Mesenchymal stem cell (in vitro differentiated cells and primary cell): ENCODE measurements around the gene AOPEP.

ENCODE experiments used
- DNase-seq: peaks from one replicate; pipeline ENCODE4 v3.0.0-alpha.2; 2013
- H2AFZ ChIP-seq: one replicate; pipeline ENCODE4 v1.6.1; 2013; ENCODE audit warnings: low read depth, mild to moderate bottlenecking, control low read depth, inconsistent platforms, low read length, moderate library complexity
- H2AK5ac ChIP-seq: 2 replicates; pipeline ENCODE4 v1.6.1; 2013; ENCODE audit warnings: low read length, moderate library complexity, mild to moderate bottlenecking, inconsistent platforms; ENCODE audit not compliant: severe bottlenecking
- H2BK120ac ChIP-seq: one replicate; pipeline ENCODE4 v1.6.1; 2013; ENCODE audit warnings: low read depth, mild to moderate bottlenecking, inconsistent platforms, low read length, moderate library complexity
- H2BK12ac ChIP-seq, 2 experiments: one replicate each; pipeline ENCODE4 v1.6.1; 2013; ENCODE audit warnings: inconsistent platforms in 2 of 2, low read length in 2 of 2, mild to moderate bottlenecking in 2 of 2, moderate library complexity in 2 of 2, control low read depth in 1 of 2
- H2BK15ac ChIP-seq: one replicate; pipeline ENCODE4 v1.6.1; 2013; ENCODE audit warnings: mild to moderate bottlenecking, low read depth, inconsistent platforms; ENCODE audit not compliant: poor library complexity, severe bottlenecking
- H2BK5ac ChIP-seq: 2 replicates; pipeline ENCODE4 v1.6.1; 2013; ENCODE audit warnings: low read depth, mild to moderate bottlenecking, low read length, control low read depth, inconsistent platforms; ENCODE audit not compliant: poor library complexity, severe bottlenecking
- H3K14ac ChIP-seq, 2 experiments: one replicate each; pipeline ENCODE4 v1.6.1; 2013; ENCODE audit warnings: inconsistent platforms in 2 of 2, low read length in 2 of 2, control low read depth in 1 of 2, mild to moderate bottlenecking in 1 of 2, moderate library complexity in 1 of 2
- H3K18ac ChIP-seq, 2 experiments: one replicate each; pipeline ENCODE4 v1.6.1; 2013; ENCODE audit warnings: inconsistent platforms in 2 of 2, low read length in 2 of 2, control low read depth in 1 of 2, low read depth in 1 of 2, mild to moderate bottlenecking in 1 of 2
- H3K23ac ChIP-seq, 2 experiments: one replicate each; pipeline ENCODE4 v1.6.1; 2013; ENCODE audit warnings: inconsistent platforms in 2 of 2, low read length in 2 of 2, mild to moderate bottlenecking in 2 of 2, moderate library complexity in 2 of 2, control low read depth in 1 of 2
- H3K27ac ChIP-seq: 2 replicates; pipeline ENCODE4 v1.5.1; 2013; ENCODE audit warnings: mild to moderate bottlenecking, moderate library complexity, low read length, control low read depth, inconsistent platforms; ENCODE audit not compliant: poor library complexity, severe bottlenecking
- H3K27me3 ChIP-seq, 2 experiments: 2 replicates each; pipeline versions ENCODE4 v1.6.1 to v1.7.0; 2013; ENCODE audit warnings: low read length in 2 of 2, mild to moderate bottlenecking in 2 of 2, moderate library complexity in 2 of 2, control low read depth in 1 of 2, inconsistent platforms in 1 of 2; ENCODE audit not compliant: control insufficient read depth in 1 of 2, insufficient read depth in 1 of 2
- H3K36me3 ChIP-seq, 2 experiments: 2 replicates each; pipeline versions ENCODE4 v1.6.1 to v1.7.0; 2013; ENCODE audit warnings: low read length in 2 of 2, control low read depth in 1 of 2, inconsistent platforms in 1 of 2, low read depth in 1 of 2, mild to moderate bottlenecking in 1 of 2; ENCODE audit not compliant: insufficient read depth in 2 of 2, control insufficient read depth in 1 of 2
- H3K4ac ChIP-seq, 2 experiments: one replicate each; pipeline ENCODE4 v1.6.1; 2013; ENCODE audit warnings: inconsistent platforms in 2 of 2, low read length in 2 of 2, mild to moderate bottlenecking in 2 of 2, moderate library complexity in 2 of 2, control low read depth in 1 of 2, low read depth in 1 of 2
- H3K4me1 ChIP-seq: 2 replicates; pipeline ENCODE4 v1.6.1; 2013; ENCODE audit warnings: low read depth, low read length, control low read depth; ENCODE audit not compliant: control insufficient read depth, insufficient read depth
- H3K4me2 ChIP-seq: 2 replicates; pipeline ENCODE4 v1.6.1; 2013; ENCODE audit warnings: low read length, mild to moderate bottlenecking, inconsistent platforms; ENCODE audit not compliant: poor library complexity, severe bottlenecking
- H3K4me3 ChIP-seq, 2 experiments: 2 replicates each; pipeline versions ENCODE4 v1.5.1 to v1.7.0; 2013; ENCODE audit warnings: low read length in 2 of 2, mild to moderate bottlenecking in 2 of 2, control low read depth in 1 of 2, low read depth in 1 of 2; ENCODE audit not compliant: insufficient read depth in 1 of 2
- H3K79me1 ChIP-seq: replicated peaks from 2 replicates; pipeline ENCODE4 v1.6.1; 2013; ENCODE audit warnings: mild to moderate bottlenecking, control low read depth, low read length, inconsistent platforms; ENCODE audit not compliant: poor library complexity, severe bottlenecking
- H3K9ac ChIP-seq: 2 replicates; pipeline ENCODE4 v1.7.0; 2013; ENCODE audit warnings: mild to moderate bottlenecking, low read length, moderate library complexity
- H3K9me3 ChIP-seq: 2 replicates; pipeline ENCODE4 v1.7.0; 2013; ENCODE audit warnings: mild to moderate bottlenecking, low read length; ENCODE audit not compliant: control insufficient read depth
- H4K8ac ChIP-seq: one replicate; pipeline ENCODE4 v1.6.1; 2013; ENCODE audit warnings: inconsistent platforms, mild to moderate bottlenecking, low read length, moderate library complexity
- H4K91ac ChIP-seq: one replicate; pipeline ENCODE4 v1.6.1; 2013; ENCODE audit warnings: mild to moderate bottlenecking, low read length, inconsistent platforms
- WGBS: methylation state at CpG from one replicate; pipeline ENCODE4 v1.1.7; 2013; ENCODE audit warnings: mixed read lengths; 5-methylcytosine and 5-hydroxymethylcytosine counted together

The AOPEP gene

DNA sequence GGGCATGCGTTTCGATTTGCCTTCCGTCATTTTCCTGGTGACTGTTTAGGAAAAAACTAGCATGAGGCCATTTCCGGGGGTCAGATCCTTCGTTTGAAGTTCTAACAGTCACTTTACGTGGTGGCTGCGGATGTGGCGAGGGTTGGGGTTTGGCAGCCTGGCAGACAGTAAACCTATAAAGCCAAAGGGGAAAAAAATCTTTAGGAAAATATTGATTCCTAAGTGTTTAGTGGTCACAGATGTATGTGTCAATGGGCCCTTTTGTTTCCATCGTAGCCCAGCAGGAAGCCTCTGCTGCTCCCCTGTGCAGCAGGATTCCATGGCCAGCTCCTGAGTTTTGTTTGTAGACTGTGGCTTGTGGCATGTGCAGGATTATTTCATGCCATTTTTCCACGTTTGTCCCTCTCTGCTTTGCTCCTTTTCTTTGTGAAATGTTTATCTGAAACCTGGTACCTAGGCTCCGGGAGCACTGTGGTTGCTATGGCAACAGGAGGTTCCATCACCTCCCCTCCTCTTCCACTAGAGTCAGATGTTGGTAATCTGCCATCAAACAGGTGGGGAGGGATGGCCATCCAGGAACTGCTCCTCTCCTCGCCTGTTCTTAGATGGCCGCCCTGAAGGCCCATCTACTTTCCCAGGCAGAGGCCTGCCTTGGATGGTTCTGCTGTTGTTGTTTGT lies 202.3 kb downstream of the AOPEP start:
- H3K36me3 ChIP-seq = peaks cover 0 to 32% of the 10 kb centered on the region in 2 experiments
- WGBS = 89% methylated on average over 13 of the region's 13 CpGs

DNA sequence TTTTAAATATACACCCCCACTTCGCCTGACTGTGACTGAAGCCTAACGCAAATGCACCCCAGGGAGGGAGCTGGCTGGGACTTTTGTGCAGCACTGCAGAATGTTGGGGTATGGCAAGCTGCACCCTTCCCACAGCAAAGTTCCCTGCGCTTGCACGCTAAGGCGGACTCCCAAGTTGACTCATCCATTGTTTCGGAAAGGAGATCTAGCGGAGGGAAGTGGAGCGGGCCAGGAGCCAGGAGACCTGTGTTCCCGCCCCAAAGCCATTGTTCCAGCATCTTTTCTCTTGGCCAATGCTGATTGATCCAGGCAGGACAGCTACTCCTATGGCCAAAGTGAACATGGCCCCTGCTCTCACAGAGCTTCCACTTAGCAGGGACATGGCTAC lies 202.9 kb downstream of the AOPEP start:
- H2AK5ac ChIP-seq = peak overlapping the region; percentile 24
- no peak overlapping the region for H3K23ac ChIP-seq
- peaks cover 28% of the 10 kb centered on the region for H3K4me1 ChIP-seq
- H2BK12ac ChIP-seq = no peak overlapping the region
- no peak overlapping the region for H4K8ac ChIP-seq
- peaks cover 0 to 29% of the 10 kb centered on the region in 2 experiments for H3K36me3 ChIP-seq
- H2BK120ac ChIP-seq = no peak overlapping the region
- no peak overlapping the region for H2AFZ ChIP-seq
- H2BK15ac ChIP-seq = no peak overlapping the region
- no peak for DNase-seq
- H3K14ac ChIP-seq = no peak overlapping the region
- no peak overlapping the region for H3K9ac ChIP-seq
- H3K4me2 ChIP-seq = no peak overlapping the region
- H3K4ac ChIP-seq = no peak overlapping the region
- no peak overlapping the region for H4K91ac ChIP-seq
- no peaks in the 10 kb centered on the region for H3K27me3 ChIP-seq
- 97% methylated on average over 9 of the region's 9 CpGs for WGBS
- no peaks in the 10 kb centered on the region for H3K9me3 ChIP-seq
- H3K79me1 ChIP-seq = peaks cover 35% of the 10 kb centered on the region
- H2BK5ac ChIP-seq = no peak overlapping the region
- no peak overlapping the region for H3K18ac ChIP-seq
- H3K27ac ChIP-seq = no peak overlapping the region
- no peak overlapping the region for H3K4me3 ChIP-seq

More for the DNA sequence above, 202.3 kb downstream of the AOPEP start:
- no peak overlapping the region for H2BK5ac ChIP-seq
- H4K8ac ChIP-seq = no peak overlapping the region
- H2BK120ac ChIP-seq = no peak overlapping the region
- no peak for DNase-seq
- H2AFZ ChIP-seq = no peak overlapping the region
- H3K4ac ChIP-seq = no peak overlapping the region
- H3K4me1 ChIP-seq = peaks cover 30% of the 10 kb centered on the region
- peak overlapping the region in 1 of 2 experiments; percentile 21 for H2BK12ac ChIP-seq
- no peak overlapping the region for H3K9ac ChIP-seq
- H3K4me2 ChIP-seq = no peak overlapping the region
- no peak overlapping the region for H3K18ac ChIP-seq
- no peak overlapping the region for H3K14ac ChIP-seq
- H3K9me3 ChIP-seq = no peaks in the 10 kb centered on the region
- peaks cover 38% of the 10 kb centered on the region for H3K79me1 ChIP-seq
- no peak overlapping the region for H2BK15ac ChIP-seq
- no peaks in the 10 kb centered on the region for H3K27me3 ChIP-seq
- H4K91ac ChIP-seq = no peak overlapping the region
- peak overlapping the region; percentile 24 for H2AK5ac ChIP-seq
- H3K27ac ChIP-seq = peak overlapping the region; percentile 21
- H3K23ac ChIP-seq = no peak overlapping the region
- no peak overlapping the region for H3K4me3 ChIP-seq

- H3K79me1 ChIP-seq = peaks cover 36% of the 10 kb centered on the region
- H2AK5ac ChIP-seq = peak overlapping the region; percentile 25
- H2BK15ac ChIP-seq = no peak overlapping the region
- H3K23ac ChIP-seq = no peak overlapping the region
- H3K4me3 ChIP-seq = no peak overlapping the region
- no peak overlapping the region for H3K4me2 ChIP-seq
- no peaks in the 10 kb centered on the region for H3K9me3 ChIP-seq
- H4K91ac ChIP-seq = no peak overlapping the region
- H3K9ac ChIP-seq = no peak overlapping the region
- H3K36me3 ChIP-seq = peaks cover 0 to 29% of the 10 kb centered on the region in 2 experiments
- no peak overlapping the region for H2AFZ ChIP-seq
- H2BK5ac ChIP-seq = no peak overlapping the region
- no peak overlapping the region for H3K27ac ChIP-seq
- no peak for DNase-seq
- peaks cover 28% of the 10 kb centered on the region for H3K4me1 ChIP-seq
- H3K4ac ChIP-seq = no peak overlapping the region
- no peaks in the 10 kb centered on the region for H3K27me3 ChIP-seq
- H2BK12ac ChIP-seq = no peak overlapping the region
- no peak overlapping the region for H3K18ac ChIP-seq
- no peak overlapping the region for H4K8ac ChIP-seq
- H3K14ac ChIP-seq = no peak overlapping the region
- no peak overlapping the region for H2BK120ac ChIP-seq
- WGBS = 100% methylated on average over 1 of the region's 3 CpGs
Measured at GRCh38 chr9:94931036-94931633, 204.6 kb downstream of the AOPEP start.

DNA sequence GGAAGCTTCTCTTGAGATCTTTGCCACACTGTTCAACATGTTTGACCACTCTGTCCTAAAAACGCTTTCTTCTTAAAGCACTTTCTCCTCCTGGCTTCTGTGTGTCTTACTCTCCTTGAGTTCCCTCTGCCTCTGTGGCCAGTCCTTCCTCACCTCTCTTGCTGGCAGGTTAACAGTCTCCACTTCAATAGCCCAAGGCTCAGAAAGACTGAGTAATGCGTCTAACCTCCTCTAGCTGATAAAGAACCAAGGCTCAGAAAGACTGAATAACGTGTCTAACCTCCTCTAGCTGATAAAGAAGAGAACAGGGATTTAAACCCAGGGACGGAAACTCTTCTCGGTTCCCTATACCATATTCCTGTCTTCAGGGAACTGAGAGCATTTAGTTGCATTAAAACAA lies 205.2 kb downstream of the AOPEP start:
- Histone ChIP-seq H2BK120ac (no peak overlapping the region), H2BK5ac (no peak overlapping the region), H3K79me1 (peaks cover 33% of the 10 kb centered on the region), H2AFZ (no peak overlapping the region), H3K23ac (no peak overlapping the region), H2BK15ac (no peak overlapping the region), H2BK12ac (no peak overlapping the region), H3K9me3 (no peaks in the 10 kb centered on the region), H4K91ac (no peak overlapping the region), H3K27ac (no peak overlapping the region), H3K4me2 (no peak overlapping the region), H3K4me1 (peaks cover 25% of the 10 kb centered on the region), H3K36me3 (peaks cover 0 to 23% of the 10 kb centered on the region in 2 experiments), H2AK5ac (peak overlapping the region; percentile 89), H3K14ac (no peak overlapping the region), H3K9ac (no peak overlapping the region), H4K8ac (no peak overlapping the region), H3K18ac (no peak overlapping the region), H3K4me3 (no peak overlapping the region), H3K4ac (no peak overlapping the region), H3K27me3 (no peaks in the 10 kb centered on the region)
- 85% methylated on average over 3 of the region's 5 CpGs for WGBS
- no peak for DNase-seq
